HepG2 (cell line): ENCODE data around the gene M1AP. TPM values are rescaled to one million over a fixed set of nuclear protein-coding genes. Genes with fewer than 3 reads are reported as not detected.

Experiments
- ARHGAP35 ChIP-seq: sonication (generic); formaldehyde crosslinking; IDR thresholded peaks from 2 replicates; pipeline ENCODE4 v1.9.0; 2022; ENCODE audit warnings: mild to moderate bottlenecking, inconsistent platforms, moderate library complexity, missing genetic modification reagents, borderline replicate concordance
- MED1 ChIP-seq: sonication (generic); formaldehyde crosslinking; IDR thresholded peaks from 2 replicates; pipeline ENCODE4 v1.4.0; 2020; ENCODE audit warnings: missing genetic modification reagents
- MEIS2 ChIP-seq: sonication (generic); formaldehyde crosslinking; IDR thresholded peaks from 2 replicates; pipeline ENCODE4 v1.9.0; 2021; ENCODE audit warnings: mild to moderate bottlenecking, missing genetic modification reagents
- MTA1 ChIP-seq: sonication (generic); formaldehyde crosslinking; IDR thresholded peaks from 2 replicates; pipeline ENCODE4 v1.4.0; 2020; ENCODE audit warnings: missing genetic modification reagents, mild to moderate bottlenecking, borderline replicate concordance
- NFKB2 ChIP-seq: sonication (generic); formaldehyde crosslinking; IDR thresholded peaks from 2 replicates; pipeline ENCODE4 v1.4.0; 2020; ENCODE audit warnings: missing genetic modification reagents, borderline replicate concordance
- POGZ ChIP-seq: sonication (generic); formaldehyde crosslinking; IDR thresholded peaks from 2 replicates; pipeline ENCODE4 v1.4.0; 2020; ENCODE audit warnings: mild to moderate bottlenecking, missing genetic modification reagents
- POLR2A ChIP-seq, 2 experiments: IDR thresholded peaks; 2 replicates each; pipeline ENCODE4 v1.6.1; 2011; ENCODE audit warnings: low read depth in 2 of 2, low read length in 2 of 2, mild to moderate bottlenecking in 1 of 2, moderate library complexity in 1 of 2; ENCODE audit not compliant: insufficient read depth in 1 of 2
- RXRA ChIP-seq: sonication (generic); formaldehyde crosslinking; IDR thresholded peaks from 2 replicates; pipeline ENCODE4 v1.5.1; 2020; ENCODE audit warnings: missing genetic modification reagents
- THYN1 ChIP-seq: sonication (generic); formaldehyde crosslinking; IDR thresholded peaks from 2 replicates; pipeline ENCODE4 v1.8.1; 2023; ENCODE audit warnings: low read depth, mild to moderate bottlenecking, moderate library complexity, missing genetic modification reagents, borderline replicate concordance
- ZBTB21 ChIP-seq: sonication (generic); formaldehyde crosslinking; IDR thresholded peaks from 2 replicates; pipeline ENCODE4 v1.4.0; 2020; ENCODE audit warnings: missing genetic modification reagents
- ZFX ChIP-seq: sonication (generic); formaldehyde crosslinking; IDR thresholded peaks from 2 replicates; pipeline ENCODE4 v1.4.0; 2020; ENCODE audit warnings: mild to moderate bottlenecking, low read depth, missing genetic modification reagents, moderate library complexity
- ZNF382 ChIP-seq: sonication (generic); formaldehyde crosslinking; IDR thresholded peaks from 2 replicates; pipeline ENCODE4 v1.5.0; 2020; ENCODE audit warnings: missing genetic modification reagents, mild to moderate bottlenecking, borderline replicate concordance
- ZNF614 ChIP-seq: IDR thresholded peaks from 2 replicates; pipeline ENCODE4 v1.6.1; 2018; ENCODE audit warnings: missing biosample characterization, missing genetic modification reagents, inconsistent platforms, borderline replicate concordance
- polyA plus RNA-seq, 8 experiments: library from polyadenylated mRNA; depleted of rRNA in 3 of 8; stranded (reverse) in 7 of 8; unstranded in 1 of 8; fragments of >200 nt; fragmentation: Illumina TruSeq in 4 of 8; extraction: Trizol in 4 of 8; gene quantifications; 2 replicates each; pipeline versions ENCODE4 v1.2.1 to v1.2.3, GENCODE V29; 2011 to 2016; ENCODE audit warnings: low read depth in 4 of 8, missing spikeins in 1 of 8, mixed read lengths in 1 of 8; ENCODE audit not compliant: insufficient read depth in 1 of 8
- total RNA-seq, 5 experiments: library from RNA; depleted of rRNA; stranded (reverse); fragments of >200 nt; fragmentation: Illumina TruSeq; extraction: Trizol; gene quantifications; 2 replicates each; pipeline ENCODE4 v1.2.3, GENCODE V29; 2016; ENCODE audit warnings: low read depth in 1 of 5
- TF ChIP-seq, protein P1 (sequence below): sonication (generic); formaldehyde crosslinking; IDR thresholded peaks from 2 replicates; pipeline ENCODE4 v1.4.0; 2020; ENCODE audit warnings: missing genetic modification reagents
- TF ChIP-seq, protein P2 (sequence below): sonication (generic); formaldehyde crosslinking; IDR thresholded peaks from 2 replicates; pipeline ENCODE4 v1.4.0; 2020; ENCODE audit warnings: missing genetic modification reagents, borderline replicate concordance
- TF ChIP-seq, protein P3 (sequence below): sonication (generic); formaldehyde crosslinking; IDR thresholded peaks from 2 replicates; pipeline ENCODE4 v1.8.0; 2023; ENCODE audit warnings: mild to moderate bottlenecking, missing genetic modification reagents
- TF ChIP-seq, protein P4 (sequence below): sonication (generic); formaldehyde crosslinking; IDR thresholded peaks from 2 replicates; pipeline ENCODE4 v1.4.0; 2020; ENCODE audit warnings: missing genetic modification reagents
- TF ChIP-seq, protein P5 (sequence below): IDR thresholded peaks from 2 replicates; pipeline ENCODE4 v1.6.1; 2016; ENCODE audit warnings: missing compliant biosample characterization, missing genetic modification reagents, borderline replicate concordance

The M1AP gene
- total and polyA plus RNA-seq, 2 of the 13 experiments (the other 11 are each of a cell fraction or from before 2014, with no cell fraction given): not detected

DNA sequence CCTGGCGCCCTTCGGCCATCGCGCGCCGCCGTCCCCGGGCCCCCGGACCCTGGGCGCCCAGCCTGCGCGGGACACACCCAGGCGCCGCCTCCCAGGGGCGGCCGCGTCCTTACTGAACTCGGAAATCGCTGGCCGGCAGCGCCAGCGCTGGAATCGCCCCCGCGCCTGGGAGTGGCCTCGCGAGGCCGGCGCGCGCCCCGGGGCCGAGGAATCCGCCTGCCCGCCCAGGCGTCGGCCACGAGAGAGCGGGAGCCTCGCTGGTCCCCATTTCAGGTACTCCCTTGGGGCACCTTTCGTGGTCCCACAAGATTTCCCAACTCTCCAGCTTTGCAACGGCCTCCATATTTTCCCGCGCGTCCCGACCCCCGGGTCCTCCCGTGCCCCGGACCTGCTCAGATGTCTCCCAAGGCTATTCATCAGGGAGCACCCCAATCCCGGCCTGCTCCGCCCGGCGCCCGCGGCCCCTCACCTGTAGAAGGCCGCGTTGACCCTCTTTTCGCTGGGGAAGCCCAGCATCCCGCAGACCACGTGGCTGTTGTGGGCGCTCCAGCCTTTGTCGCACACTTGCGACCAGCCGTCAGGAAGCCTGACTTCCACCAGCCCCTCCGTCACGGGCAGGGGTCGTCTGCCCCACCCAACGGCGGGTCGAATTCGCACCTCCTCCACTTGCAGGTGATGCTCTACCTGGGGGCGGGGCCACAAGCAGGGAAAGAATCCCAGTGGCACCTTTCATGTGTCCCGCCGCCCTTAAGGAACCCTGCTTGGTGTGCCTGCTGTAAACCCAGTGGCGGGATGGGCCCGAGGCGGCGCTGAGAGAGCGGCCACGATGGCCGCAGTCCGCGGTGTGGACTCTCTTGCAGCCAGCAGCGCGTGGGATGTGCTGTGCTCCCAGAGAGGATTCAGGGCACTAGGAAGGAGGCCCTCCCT lies 99.0 kb downstream of the M1AP start (continued):
- TF ChIP-seq, protein P1, sequence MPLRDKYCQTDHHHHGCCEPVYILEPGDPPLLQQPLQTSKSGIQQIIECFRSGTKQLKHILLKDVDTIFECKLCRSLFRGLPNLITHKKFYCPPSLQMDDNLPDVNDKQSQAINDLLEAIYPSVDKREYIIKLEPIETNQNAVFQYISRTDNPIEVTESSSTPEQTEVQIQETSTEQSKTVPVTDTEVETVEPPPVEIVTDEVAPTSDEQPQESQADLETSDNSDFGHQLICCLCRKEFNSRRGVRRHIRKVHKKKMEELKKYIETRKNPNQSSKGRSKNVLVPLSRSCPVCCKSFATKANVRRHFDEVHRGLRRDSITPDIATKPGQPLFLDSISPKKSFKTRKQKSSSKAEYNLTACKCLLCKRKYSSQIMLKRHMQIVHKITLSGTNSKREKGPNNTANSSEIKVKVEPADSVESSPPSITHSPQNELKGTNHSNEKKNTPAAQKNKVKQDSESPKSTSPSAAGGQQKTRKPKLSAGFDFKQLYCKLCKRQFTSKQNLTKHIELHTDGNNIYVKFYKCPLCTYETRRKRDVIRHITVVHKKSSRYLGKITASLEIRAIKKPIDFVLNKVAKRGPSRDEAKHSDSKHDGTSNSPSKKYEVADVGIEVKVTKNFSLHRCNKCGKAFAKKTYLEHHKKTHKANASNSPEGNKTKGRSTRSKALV (CRISPR knock-in tag): peak; percentile 88; the same call in 1 of the 2 replicates
- TF ChIP-seq, protein P2, sequence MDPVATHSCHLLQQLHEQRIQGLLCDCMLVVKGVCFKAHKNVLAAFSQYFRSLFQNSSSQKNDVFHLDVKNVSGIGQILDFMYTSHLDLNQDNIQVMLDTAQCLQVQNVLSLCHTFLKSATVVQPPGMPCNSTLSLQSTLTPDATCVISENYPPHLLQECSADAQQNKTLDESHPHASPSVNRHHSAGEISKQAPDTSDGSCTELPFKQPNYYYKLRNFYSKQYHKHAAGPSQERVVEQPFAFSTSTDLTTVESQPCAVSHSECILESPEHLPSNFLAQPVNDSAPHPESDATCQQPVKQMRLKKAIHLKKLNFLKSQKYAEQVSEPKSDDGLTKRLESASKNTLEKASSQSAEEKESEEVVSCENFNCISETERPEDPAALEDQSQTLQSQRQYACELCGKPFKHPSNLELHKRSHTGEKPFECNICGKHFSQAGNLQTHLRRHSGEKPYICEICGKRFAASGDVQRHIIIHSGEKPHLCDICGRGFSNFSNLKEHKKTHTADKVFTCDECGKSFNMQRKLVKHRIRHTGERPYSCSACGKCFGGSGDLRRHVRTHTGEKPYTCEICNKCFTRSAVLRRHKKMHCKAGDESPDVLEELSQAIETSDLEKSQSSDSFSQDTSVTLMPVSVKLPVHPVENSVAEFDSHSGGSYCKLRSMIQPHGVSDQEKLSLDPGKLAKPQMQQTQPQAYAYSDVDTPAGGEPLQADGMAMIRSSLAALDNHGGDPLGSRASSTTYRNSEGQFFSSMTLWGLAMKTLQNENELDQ (CRISPR knock-in tag): no peak
- TF ChIP-seq RXRA (CRISPR knock-in tag) (peak; percentile 68; the same call in 1 of the 2 replicates), MEIS2 (CRISPR knock-in tag) (0 out of 2 replicates have a peak, but pooled peaks have one; percentile 53), ZBTB21 (CRISPR knock-in tag) (no peak), ZNF382 (no peak), POGZ (CRISPR knock-in tag) (peak; percentile 8; the same call in 1 of the 2 replicates), MTA1 (CRISPR knock-in tag) (peak; percentile 19; the same call in 1 of the 2 replicates), NFKB2 (peak; percentile 52), POLR2A (IDR thresholded peaks at IDR 0.05; ENCODE audit: insufficient read depth in 1 of 2, low read depth in 2 of 2, low read length in 2 of 2) (peak in 1 of 2 experiments; percentile 50; a peak in 1 of 4 replicates), MED1 (CRISPR knock-in tag) (0 out of 2 replicates have a peak, but pooled peaks have one; percentile 27), THYN1 (CRISPR knock-in tag) (no peak), ZFX (CRISPR knock-in tag) (0 out of 2 replicates have a peak, but pooled peaks have one; percentile 18), ZNF614 (no peak), ARHGAP35 (CRISPR knock-in tag) (peak; percentile 49; the same call in 1 of the 2 replicates)
- TF ChIP-seq, protein P3, sequence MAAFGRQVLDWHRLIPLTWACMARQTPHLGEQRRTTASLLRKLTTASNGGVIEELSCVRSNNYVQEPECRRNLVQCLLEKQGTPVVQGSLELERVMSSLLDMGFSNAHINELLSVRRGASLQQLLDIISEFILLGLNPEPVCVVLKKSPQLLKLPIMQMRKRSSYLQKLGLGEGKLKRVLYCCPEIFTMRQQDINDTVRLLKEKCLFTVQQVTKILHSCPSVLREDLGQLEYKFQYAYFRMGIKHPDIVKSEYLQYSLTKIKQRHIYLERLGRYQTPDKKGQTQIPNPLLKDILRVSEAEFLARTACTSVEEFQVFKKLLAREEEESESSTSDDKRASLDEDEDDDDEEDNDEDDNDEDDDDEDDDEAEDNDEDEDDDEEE: 0 out of 2 replicates have a peak, but pooled peaks have one; percentile 69
- TF ChIP-seq, protein P4, sequence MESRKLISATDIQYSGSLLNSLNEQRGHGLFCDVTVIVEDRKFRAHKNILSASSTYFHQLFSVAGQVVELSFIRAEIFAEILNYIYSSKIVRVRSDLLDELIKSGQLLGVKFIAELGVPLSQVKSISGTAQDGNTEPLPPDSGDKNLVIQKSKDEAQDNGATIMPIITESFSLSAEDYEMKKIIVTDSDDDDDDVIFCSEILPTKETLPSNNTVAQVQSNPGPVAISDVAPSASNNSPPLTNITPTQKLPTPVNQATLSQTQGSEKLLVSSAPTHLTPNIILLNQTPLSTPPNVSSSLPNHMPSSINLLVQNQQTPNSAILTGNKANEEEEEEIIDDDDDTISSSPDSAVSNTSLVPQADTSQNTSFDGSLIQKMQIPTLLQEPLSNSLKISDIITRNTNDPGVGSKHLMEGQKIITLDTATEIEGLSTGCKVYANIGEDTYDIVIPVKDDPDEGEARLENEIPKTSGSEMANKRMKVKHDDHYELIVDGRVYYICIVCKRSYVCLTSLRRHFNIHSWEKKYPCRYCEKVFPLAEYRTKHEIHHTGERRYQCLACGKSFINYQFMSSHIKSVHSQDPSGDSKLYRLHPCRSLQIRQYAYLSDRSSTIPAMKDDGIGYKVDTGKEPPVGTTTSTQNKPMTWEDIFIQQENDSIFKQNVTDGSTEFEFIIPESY (CRISPR knock-in tag): peak; percentile 85
- TF ChIP-seq, protein P5, sequence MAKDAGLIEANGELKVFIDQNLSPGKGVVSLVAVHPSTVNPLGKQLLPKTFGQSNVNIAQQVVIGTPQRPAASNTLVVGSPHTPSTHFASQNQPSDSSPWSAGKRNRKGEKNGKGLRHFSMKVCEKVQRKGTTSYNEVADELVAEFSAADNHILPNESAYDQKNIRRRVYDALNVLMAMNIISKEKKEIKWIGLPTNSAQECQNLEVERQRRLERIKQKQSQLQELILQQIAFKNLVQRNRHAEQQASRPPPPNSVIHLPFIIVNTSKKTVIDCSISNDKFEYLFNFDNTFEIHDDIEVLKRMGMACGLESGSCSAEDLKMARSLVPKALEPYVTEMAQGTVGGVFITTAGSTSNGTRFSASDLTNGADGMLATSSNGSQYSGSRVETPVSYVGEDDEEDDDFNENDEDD (CRISPR knock-in tag): peak; percentile 82; the same call in 1 of the 2 replicates
